OCI-LY3 (cell line): Measurements from ENCODE around the gene ASIC2.

Experiments used
- EZH2phosphoT487 ChIP-seq: fragments of 200-600 bp; shearing (Covaris generic); IDR thresholded peaks from 2 replicates; pipeline ENCODE4 v1.6.1; 2018; ENCODE audit warnings: antibody characterized with exemption, mixed run types, low read depth
- TF ChIP-seq, protein P1 (sequence below): fragments of 200-600, 300-600 bp; sonication (generic); IDR thresholded peaks from 2 replicates; pipeline ENCODE4 v1.5.1; 2014; ENCODE audit warnings: antibody characterized with exemption, low read length, low read depth

DNA sequence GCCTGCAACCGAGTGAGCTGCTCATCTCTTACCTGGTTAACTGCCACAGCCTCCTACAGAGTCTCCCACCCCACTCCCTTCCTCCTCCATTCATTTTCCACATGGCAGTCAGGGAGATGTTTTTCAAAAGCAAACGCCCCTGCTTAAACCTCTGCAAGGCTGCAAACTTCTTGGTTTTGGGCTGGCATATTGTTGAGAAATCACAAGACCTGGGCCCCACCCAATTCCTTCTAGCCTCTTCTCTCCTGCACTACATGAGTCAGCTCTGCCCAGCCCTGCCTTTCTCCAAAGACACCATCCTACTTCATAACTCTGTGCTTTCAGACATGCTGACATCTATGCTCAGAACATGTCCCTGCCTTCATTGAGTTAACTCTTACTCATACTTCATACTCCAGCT is 165.4 kb downstream of the ASIC2 start:
- TF ChIP-seq, protein P1, sequence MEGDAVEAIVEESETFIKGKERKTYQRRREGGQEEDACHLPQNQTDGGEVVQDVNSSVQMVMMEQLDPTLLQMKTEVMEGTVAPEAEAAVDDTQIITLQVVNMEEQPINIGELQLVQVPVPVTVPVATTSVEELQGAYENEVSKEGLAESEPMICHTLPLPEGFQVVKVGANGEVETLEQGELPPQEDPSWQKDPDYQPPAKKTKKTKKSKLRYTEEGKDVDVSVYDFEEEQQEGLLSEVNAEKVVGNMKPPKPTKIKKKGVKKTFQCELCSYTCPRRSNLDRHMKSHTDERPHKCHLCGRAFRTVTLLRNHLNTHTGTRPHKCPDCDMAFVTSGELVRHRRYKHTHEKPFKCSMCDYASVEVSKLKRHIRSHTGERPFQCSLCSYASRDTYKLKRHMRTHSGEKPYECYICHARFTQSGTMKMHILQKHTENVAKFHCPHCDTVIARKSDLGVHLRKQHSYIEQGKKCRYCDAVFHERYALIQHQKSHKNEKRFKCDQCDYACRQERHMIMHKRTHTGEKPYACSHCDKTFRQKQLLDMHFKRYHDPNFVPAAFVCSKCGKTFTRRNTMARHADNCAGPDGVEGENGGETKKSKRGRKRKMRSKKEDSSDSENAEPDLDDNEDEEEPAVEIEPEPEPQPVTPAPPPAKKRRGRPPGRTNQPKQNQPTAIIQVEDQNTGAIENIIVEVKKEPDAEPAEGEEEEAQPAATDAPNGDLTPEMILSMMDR, result no peak
- TF ChIP-seq EZH2phosphoT487, result no peak
